Pons (tissue), 1 donor: ENCODE results near the gene GATA3.

ENCODE experiments used
- DNase-seq: peaks from one replicate; pipeline ENCODE4 v3.0.0-alpha.2; 2016; ENCODE audit warnings: low spot score

GATA3 gene

DNA sequence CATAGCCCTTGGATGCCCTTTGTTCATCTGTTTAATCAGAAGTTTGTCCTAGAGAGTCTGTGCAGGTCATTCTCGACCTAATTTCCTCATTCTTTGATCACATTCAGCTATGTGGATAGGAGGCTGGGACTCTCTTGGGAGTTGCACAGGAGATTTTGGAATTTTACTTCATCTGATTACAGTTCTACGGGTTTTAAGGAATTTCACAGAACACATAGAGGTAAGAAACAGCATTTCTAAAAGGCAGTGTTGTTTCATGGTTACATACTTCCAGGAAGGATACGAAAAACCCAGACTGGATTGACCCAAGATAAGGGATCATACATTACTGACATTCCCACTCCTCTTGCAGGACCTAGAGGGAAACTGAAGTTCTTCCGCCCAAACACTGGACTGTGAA is 45.9 kb downstream of the GATA3 start:
- DNase-seq, result no peak

DNA sequence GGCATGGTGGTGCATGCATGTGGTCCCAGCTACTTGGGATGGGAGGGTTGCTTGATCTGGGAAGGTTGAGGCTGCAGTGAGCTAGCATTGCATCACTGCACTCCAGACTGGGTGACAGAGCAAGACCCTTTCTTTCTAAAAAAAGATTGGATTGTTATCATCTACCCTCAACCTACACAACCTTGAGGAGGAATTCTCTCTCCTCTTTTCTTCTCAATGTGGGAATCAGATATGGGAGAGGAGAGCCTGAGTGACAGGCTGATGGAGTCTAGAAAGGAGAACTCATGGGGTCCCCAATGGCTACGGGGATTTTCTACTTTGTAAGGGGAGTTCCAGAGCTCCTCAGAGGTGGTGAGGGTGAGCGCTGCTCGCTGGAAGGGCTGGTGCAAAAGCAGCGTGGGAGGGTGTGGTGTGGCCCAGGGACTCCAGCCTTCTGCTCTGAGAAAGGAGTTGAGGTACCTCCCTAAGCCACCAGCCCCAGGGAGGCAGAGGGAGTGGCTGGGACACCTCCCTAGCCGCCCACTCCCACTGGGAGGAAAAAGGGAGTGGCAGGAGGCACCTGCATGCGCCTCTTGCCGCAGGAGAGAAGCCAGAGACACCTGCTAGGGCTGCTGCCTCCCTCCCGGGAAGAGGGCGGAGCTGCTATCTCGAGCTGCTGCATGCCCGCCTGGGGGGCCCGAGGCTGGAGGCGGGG is 48.4 kb downstream of the GATA3 start:
- no peak for DNase-seq

DNA sequence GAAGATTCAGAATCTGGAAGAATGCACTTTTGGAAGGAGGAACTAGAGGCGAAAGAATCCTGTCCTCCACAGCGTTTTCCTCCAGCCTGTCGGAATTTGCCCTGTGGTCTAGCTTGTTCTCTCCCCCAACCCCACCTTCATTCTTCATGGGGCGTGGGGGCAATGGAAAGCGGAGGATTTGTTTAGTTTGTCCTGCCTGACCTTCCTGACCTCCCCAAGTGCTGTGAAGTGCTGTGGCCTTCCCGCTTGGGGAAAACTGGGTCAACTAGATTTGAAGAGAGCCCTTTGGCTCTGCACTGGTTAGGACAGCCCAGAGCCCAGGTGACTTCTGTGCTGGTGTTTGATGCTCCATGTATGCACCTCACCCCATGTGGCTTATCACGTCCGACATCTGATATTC is 49.1 kb downstream of the GATA3 start:
- DNase-seq, result no peak

DNA sequence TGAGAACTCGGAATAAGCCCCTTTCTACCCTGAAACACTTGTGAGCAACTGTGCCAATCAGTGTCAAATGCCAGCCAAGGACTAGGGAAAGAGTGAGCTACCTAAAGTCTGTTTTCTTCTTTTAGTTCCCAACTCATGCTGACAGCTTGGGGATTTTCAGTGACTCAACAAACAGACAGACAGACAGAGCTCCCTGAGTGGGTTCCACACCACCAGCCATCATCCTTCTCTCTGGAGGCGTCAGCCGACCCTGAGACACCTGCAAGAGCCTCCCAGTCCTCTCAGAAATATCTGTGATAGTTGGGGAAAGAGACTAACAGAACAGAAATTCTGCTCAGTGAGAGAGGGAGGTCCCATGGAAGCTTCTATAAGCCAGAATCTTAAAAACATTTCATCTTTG is 49.5 kb downstream of the GATA3 start:
- no peak for DNase-seq

DNA sequence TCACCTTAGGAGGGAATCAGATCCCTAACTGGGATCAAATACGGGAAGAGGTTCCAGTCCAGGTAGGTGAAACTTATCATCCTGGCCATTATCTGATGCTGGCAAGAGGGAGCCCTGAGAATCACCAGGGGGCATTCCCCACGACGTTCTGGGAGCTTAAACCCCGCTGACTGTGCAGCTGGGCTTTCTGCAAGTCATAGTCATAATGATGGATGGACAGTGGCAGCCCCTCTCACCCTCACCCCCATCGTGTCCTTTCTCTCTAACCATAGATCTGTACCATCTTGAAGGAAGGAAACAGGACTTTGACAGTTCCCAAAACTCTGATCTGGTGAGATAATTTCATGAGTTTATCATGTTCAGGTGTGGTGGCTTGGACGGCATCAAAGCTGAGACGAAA is 50.2 kb downstream of the GATA3 start:
- DNase-seq, result no peak

DNA sequence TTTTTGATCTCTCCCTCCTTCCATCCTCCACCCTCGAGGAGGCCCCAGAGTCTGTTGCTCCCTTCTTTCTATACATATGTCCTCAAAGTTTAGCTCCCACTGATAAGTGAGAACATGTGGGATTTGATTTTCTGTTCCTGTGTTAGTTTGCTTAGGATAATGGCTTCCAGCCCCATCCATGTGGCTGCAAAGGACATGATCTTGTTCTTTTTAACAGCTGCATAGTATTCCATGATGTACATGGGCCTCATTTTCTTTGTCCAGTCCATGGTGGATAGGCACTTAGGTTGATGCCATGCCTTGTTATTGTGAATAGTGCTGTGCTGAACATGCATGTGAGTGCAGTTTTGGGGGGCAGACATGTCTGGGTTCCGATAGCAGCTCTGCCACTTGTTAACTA is 51.4 kb downstream of the GATA3 start:
- no peak for DNase-seq

DNA sequence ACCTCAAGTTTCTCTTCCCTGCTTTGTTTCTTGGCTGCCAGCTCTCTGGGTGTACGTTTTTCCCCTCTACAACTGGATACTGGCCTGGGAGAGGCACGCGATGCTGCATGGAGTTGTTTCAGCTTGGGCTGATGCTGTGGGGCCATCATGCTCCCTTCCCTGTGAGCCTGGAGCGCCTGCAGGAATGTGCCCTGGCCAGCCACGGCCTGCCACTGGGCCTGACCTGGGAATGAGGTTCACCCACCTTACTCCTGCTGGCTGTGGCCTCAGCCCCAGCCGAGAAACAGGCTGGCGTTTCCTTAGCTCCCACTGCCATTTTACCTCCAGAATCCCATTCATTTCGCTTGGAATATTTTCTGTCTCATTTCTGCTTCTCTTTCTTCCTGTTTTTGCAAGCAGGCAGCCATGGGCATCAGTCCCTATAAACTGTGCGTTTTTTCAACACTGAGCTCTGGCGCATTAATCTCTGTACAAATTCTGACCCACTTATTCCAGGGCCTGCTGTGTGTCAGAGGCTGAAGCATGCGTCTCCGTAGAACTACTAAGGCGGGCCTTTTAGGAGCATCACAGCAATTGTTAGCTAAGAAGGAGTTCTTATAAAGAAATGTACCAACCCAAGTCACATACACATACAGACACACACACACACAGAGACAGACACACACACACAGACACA is 57.9 kb downstream of the GATA3 start:
- DNase-seq, result no peak

DNA sequence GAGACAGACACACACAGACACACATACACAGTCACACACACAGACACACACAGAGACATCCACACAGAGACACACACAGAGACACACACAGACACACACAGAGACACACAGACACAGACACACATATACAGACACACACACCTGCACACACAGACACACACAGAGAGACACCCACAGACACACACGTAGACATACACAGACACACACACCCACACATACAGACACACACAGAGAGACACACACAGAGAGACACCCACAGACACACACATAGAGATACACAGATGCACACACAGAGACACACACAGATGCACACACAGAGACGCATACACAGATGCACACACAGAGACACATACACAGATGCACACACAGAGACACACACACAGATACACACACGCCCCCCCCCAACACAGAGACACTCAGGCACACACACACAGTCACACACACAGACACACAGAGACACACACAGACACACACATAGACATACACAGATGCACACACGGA is 58.5 kb downstream of the GATA3 start:
- no peak for DNase-seq

DNA sequence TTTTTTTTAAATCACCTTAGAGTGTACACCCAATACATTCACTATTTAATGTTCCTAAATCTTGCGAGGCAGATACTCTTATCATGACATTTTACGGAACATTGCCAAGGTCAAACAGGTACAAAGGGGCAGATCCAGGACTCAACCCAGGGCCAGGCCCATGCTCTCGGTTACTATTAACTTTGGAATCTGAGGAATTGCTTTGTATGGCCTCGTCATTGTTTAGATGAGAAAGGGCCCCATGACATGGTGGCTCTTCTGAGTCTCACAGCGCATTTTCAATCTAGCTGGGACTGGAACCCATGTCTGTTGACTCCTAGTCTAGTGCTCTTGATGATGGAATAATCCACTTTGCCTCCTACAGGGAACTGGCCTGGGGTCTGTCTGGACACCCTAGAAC is 59.1 kb downstream of the GATA3 start:
- no peak for DNase-seq

DNA sequence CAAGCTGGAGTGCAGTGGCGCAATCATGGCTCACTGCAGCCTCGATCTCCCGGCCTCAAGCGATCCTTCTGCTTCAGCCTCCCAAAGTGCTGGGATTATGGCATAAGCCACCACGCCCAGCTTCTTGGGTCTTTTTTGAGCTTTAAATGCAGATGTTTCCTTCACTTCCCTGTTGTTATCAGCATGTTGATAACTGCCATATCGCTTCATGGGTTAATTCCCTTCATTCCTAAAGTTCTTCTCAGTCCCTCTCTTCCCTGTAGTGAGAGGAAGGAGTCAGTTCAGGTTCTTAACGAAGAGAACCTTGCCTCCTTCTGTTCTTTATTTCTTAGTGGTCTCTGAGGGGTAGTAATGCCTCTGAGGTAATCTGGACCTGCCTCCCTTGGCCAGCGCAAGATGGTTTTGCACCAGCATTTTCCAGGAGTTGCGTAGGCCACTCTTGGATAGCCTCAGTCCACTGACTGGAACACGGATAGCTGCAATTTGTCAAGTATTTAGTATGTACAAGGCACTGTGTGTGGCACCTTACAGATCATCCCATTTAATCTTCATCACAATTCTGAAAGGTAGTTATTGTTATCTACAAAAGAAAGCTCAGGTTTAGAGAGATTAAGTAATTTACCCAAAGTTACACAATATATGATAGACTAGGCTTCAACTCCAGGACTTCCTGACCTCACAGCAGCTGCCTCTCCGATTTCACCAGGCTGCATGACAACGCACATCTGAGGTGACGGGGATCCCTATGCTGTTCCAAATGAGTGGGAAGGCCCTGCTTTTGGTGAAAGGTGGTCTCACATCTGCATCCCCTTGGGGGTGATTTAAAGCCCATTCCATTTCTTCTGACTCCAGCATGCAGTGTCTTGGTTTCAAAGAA is 60.5 kb downstream of the GATA3 start:
- DNase-seq, result no peak

DNA sequence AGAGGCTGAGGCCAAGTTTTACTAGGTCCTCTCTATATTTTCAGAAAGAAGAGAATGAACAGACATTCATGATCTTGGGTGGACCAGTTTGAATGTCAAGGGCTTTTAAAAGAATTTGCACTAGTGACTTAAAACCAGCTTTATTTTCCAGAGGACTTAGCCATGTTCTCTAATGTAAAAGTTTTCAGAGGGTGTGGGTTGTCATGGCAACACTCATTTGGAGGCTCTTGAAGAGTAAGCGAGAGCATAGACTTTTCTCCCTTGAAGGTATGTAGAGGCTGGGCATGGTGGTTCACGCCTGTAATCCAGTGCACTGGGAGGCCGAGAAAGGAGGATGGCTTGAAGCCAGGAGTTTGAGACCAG is 61.1 kb downstream of the GATA3 start:
- no peak for DNase-seq

DNA sequence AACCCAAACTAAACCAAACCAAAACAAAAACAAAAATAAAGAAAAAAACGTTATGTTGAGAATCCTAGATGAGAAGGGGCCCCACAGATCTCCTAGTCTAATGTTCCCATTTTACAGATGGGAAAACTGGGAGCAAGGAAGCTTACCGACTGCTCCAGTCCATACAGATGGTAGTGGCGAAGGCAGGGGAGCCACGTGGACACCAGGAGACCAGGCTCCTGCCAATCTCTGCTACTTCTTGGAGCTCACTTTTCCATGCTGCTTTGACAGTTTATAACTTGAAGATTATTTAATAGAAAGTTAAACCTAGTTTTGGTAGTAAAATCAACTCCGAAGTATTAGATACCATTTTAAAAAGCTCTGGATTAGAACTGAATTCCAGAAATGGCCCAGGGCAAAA is 62.0 kb downstream of the GATA3 start:
- DNase-seq, result no peak

DNA sequence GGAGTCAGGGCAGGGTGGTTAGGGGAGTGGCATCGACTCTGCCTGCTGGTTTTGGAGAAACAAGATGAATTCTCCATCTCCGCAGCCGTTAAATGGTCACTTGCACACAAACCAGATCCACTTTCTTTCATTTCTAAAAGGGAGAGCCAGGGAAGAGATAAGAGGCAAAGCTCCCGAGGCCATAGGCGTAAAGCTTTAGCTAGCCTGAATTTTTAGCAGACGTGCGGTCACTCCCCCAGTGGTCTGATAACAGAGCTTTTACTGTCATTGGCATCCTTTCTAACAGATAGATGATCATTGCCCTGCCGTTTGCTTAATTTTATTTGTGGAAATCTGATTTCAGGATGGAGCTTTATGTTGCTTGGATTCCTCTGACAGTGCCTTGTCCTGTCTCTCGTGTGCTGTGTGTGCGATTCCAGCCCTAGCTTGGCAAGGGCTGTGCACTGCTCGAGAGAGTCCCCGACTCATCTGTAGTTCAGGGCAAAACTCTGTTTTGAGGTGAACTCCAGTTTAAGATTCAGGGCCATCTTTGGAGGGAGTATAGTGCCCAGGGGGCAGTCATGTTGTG is 62.5 kb downstream of the GATA3 start:
- no peak for DNase-seq

DNA sequence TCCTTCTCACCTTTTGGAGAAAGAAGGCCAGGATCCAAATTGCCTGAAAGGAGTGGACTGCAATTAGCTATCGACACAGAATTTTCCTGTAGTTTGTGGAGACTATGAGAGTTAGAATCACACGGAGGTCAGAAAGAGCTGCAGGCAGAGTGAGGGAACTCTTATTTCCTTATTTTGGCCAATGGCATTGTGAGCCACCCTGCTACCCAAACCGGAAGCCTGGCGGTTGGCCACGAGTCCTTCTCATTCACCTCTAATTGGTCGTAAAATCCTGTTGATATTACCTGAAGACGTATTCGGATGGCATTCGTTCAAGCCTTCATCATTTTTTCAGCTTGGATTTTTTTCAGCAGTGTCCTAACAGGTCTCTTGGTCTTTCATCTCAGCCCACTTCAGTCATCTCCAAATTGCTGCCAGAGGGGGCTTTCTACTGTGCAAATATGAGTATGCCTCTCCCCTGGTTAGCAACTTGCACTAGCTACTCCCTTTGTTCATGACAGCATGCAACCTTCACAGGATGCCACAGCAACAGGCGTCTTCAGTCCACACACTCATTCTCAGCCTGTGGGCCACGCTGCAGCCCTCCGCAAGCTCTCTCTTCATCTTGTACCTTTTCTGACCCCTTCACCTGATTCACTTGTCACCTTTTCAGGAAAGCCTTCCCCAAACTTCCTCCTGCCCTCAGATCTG is 66.9 kb downstream of the GATA3 start:
- no peak for DNase-seq

DNA sequence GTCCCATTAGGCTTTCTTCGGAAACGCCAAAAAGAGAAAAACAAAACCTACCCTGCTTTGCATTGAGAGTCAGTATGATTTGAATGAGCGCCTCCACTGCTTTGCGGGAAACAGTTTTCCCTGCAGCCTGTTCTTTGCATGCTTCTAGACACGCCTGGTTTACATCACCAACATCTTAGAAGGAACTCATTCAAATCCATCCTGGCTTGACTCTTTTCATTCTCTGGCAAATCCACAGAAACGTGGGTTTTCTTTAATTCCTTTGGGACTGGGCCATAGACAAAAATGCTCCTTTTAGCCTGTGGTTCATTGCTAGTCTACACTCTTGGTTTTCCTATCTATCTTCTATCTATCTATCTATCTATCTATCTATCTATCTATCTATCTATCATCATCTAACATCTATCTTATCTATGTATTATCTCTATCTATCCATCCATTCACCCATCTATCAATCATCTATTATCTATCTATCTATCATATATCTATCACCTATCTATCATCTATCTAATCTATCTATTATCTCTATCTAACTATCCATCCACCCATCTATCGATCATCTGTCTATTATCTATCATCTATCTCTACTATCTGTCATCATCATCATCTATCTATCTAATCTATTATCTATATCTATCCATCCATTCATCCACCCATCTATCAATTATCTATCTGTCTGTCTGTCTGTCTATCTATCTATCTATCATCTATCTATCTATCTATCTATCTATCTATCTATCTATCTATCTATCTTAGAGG is 68.3 kb downstream of the GATA3 start:
- no peak for DNase-seq

DNA sequence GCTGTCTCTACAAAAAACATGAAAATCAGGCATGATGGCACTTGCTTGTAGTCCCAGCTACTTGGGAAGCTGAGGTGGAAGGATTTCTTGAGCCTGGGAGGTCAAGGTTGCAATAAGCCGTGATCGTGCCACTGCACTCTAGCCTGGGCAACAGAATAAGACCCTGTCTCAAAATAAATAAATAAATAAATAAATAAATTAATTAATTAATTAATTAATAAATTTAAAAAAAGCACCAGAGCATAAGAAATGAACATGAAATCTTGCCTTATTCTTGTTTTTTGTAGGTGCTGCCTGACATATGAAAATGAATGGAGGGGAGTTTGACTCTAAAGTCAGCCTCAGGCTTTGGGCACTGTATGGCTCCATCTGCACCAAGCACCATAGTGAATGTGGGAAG is 69.9 kb downstream of the GATA3 start:
- DNase-seq, result no peak
